PC-9 (cell line): Measurements from ENCODE around the gene NFKBIA. TPM values are rescaled to one million over a fixed set of nuclear protein-coding genes. Genes with fewer than 3 reads are reported as not detected.

Experiments used
- BruUV-seq: library from RNA; stranded (reverse); fragments of 400-500 nt; replicated peaks from 2 replicates; lab custom pipeline; 2021; lab: Mats Ljungman, UMichigan
- CTCF ChIA-PET: fragments of 300-600 bp; sonication (Branson Sonifier 250); formaldehyde crosslinking; loops from one replicate; lab custom pipeline; 2022; ENCODE audit warnings: antibody characterized with exemption; lab: Charles Lee
- POLR2A ChIA-PET: fragments of 300-600 bp; sonication (Branson Sonifier 250); formaldehyde crosslinking; loops from one replicate; lab custom pipeline; 2022; ENCODE audit warnings: antibody characterized with exemption; ENCODE audit not compliant: unreplicated experiment; lab: Charles Lee
- DNase-seq, 2 experiments: peaks; one replicate each; pipeline versions ENCODE4 v3.0.0 to v3.0.0-alpha.2; 2015 to 2022; ENCODE audit warnings: mixed read lengths in 1 of 2
- H2AFZ ChIP-seq: fragments of 200-600 bp; sonication (generic); 2 replicates; pipeline ENCODE4 v1.8.1; 2017; ENCODE audit warnings: antibody characterized with exemption
- H3F3A ChIP-seq: fragments of 200-600 bp; sonication (generic); 2 replicates; pipeline ENCODE4 v1.8.1; 2017; ENCODE audit warnings: antibody characterized with exemption, mild to moderate bottlenecking, low read depth; ENCODE audit not compliant: insufficient read depth
- H3K27ac ChIP-seq: fragments of 200-600 bp; sonication (generic); 2 replicates; pipeline ENCODE4 v1.6.1; 2016; ENCODE audit warnings: mixed run types
- H3K27me3 ChIP-seq: fragments of 200-600 bp; sonication (generic); 2 replicates; pipeline ENCODE4 v1.6.1; 2016; ENCODE audit warnings: low read depth, mixed run types; ENCODE audit not compliant: insufficient read depth
- H3K36me3 ChIP-seq: fragments of 200-600 bp; sonication (generic); 2 replicates; pipeline ENCODE4 v1.6.1; 2016; ENCODE audit warnings: low read depth, mixed run types
- H3K4me1 ChIP-seq: fragments of 200-600 bp; sonication (generic); replicated peaks from 2 replicates; pipeline ENCODE4 v1.6.1; 2016; ENCODE audit warnings: mixed run types; ENCODE audit not compliant: insufficient read depth
- H3K4me2 ChIP-seq: fragments of 200-600 bp; sonication (generic); 2 replicates; pipeline ENCODE4 v1.6.1; 2017; ENCODE audit warnings: mixed run types
- H3K4me3 ChIP-seq: fragments of 200-600 bp; sonication (generic); 2 replicates; pipeline ENCODE4 v1.6.1; 2016; ENCODE audit warnings: mixed run types
- H3K79me2 ChIP-seq: fragments of 200-600 bp; sonication (generic); 2 replicates; pipeline ENCODE4 v1.6.1; 2017; ENCODE audit warnings: low read depth, mixed run types
- H3K9me2 ChIP-seq: fragments of 200-600 bp; sonication (generic); 2 replicates; pipeline ENCODE4 v1.8.1; 2017; ENCODE audit warnings: mild to moderate bottlenecking; ENCODE audit not compliant: insufficient read depth
- H3K9me3 ChIP-seq: fragments of 200-600 bp; sonication (generic); 2 replicates; pipeline ENCODE4 v1.8.1; 2016; ENCODE audit warnings: low read depth; ENCODE audit not compliant: insufficient read depth
- H4K20me1 ChIP-seq: fragments of 200-600 bp; sonication (generic); 2 replicates; pipeline ENCODE4 v1.8.1; 2017; ENCODE audit not compliant: insufficient read depth
- EZH2 ChIP-seq: fragments of 200-600 bp; sonication (generic); IDR thresholded peaks from 2 replicates; pipeline ENCODE4 v1.8.0; 2017; ENCODE audit warnings: antibody characterized with exemption, low read depth
- intact Hi-C: fragments of 100-400 bp; cut with micrococcal nuclease; formaldehyde crosslinking; loops from one replicate; pipeline ENCODE4 v1.10.0; 2022; ENCODE audit not compliant: unreplicated experiment
- total RNA-seq: library from RNA; stranded (reverse); gene quantifications from 2 replicates; pipeline ENCODE4 v1.2.3, GENCODE V29; 2021
- TF ChIP-seq, protein P1 (sequence below): fragments of 200-600 bp; sonication (generic); conservative IDR thresholded peaks from 2 replicates; pipeline ENCODE4 v1.6.1; 2017; ENCODE audit warnings: mixed run types, antibody characterized with exemption, mild to moderate bottlenecking, moderate library complexity

The NFKBIA gene
- total RNA-seq, 1 experiment from 2014 or later, result 34.8 TPM

DNA sequence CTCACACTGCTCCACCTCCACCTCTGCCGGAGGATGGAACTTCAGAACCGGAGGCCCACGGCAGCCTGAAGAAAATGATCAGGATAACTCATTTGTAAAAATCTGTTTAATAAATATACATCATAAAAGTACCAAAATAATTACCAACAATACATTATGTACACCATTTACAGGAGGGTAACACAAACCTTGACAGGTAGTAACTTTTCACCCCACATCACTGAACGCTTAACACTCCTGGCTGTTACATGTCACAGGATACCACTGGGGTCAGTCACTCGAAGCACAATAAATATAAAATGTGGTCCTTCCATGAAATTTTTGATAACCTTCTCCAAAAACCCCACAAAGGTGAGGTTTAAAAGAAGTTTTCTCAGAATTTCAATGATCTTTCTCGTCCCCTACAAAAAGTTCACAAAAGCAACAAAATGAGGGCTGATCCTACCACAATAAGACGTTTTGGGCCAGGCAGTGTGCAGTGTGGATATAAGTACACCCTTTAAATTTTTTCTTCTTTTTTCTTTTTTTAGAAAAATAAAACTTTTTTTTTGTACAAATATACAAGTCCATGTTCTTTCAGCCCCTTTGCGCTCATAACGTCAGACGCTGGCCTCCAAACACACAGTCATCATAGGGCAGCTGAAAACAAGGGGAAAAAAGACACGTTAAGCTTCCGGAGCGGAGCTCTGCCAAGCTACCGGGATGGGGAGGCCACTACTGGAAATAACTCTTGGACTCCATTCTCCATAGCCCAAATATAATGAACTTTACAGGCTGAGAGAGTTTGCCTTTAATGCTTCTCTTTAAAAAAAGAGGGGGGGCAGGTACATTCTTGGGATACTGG lies 2.9 kb downstream of the NFKBIA start:
- CTCF ChIA-PET, result no interaction called here
- Histone ChIP-seq H3K4me2 (peak overlapping the region; percentile 98), H4K20me1 (peaks cover 8% of the 10 kb centered on the region; the same call in 1 of the 2 replicates), H3K79me2 (peaks cover 33% of the 10 kb centered on the region), H3F3A (peaks cover 56% of the 10 kb centered on the region), H3K9me3 (no peaks in the 10 kb centered on the region), H3K9me2 (no peaks in the 10 kb centered on the region), H3K36me3 (peaks cover 28% of the 10 kb centered on the region), H3K4me3 (peak overlapping the region; percentile 85; the same call in 1 of the 2 replicates), H3K27me3 (no peaks in the 10 kb centered on the region), H2AFZ (no peak overlapping the region), H3K4me1 (peaks cover 53% of the 10 kb centered on the region), H3K27ac (0 out of 2 replicates have a peak overlapping the region, but pooled peaks have one; percentile 16)
- DNase-seq, result no peak
- TF ChIP-seq, protein P1, sequence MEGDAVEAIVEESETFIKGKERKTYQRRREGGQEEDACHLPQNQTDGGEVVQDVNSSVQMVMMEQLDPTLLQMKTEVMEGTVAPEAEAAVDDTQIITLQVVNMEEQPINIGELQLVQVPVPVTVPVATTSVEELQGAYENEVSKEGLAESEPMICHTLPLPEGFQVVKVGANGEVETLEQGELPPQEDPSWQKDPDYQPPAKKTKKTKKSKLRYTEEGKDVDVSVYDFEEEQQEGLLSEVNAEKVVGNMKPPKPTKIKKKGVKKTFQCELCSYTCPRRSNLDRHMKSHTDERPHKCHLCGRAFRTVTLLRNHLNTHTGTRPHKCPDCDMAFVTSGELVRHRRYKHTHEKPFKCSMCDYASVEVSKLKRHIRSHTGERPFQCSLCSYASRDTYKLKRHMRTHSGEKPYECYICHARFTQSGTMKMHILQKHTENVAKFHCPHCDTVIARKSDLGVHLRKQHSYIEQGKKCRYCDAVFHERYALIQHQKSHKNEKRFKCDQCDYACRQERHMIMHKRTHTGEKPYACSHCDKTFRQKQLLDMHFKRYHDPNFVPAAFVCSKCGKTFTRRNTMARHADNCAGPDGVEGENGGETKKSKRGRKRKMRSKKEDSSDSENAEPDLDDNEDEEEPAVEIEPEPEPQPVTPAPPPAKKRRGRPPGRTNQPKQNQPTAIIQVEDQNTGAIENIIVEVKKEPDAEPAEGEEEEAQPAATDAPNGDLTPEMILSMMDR, result no peak
- no peak for TF ChIP-seq EZH2
- intact Hi-C loops, result loop anchor here (5.0 kb wide), 1 partner anchor 279 kb away; the partner anchor contains the start of genes PPP2R3C and PRORP
- no TSS peak for BruUV-seq
- POLR2A ChIA-PET, result interaction anchor here (0.6 to 0.7 kb wide), 2 partner anchors 82 to 140 kb away, joined by 3 to 5 read pairs; no protein-coding TSS in a partner anchor

DNA sequence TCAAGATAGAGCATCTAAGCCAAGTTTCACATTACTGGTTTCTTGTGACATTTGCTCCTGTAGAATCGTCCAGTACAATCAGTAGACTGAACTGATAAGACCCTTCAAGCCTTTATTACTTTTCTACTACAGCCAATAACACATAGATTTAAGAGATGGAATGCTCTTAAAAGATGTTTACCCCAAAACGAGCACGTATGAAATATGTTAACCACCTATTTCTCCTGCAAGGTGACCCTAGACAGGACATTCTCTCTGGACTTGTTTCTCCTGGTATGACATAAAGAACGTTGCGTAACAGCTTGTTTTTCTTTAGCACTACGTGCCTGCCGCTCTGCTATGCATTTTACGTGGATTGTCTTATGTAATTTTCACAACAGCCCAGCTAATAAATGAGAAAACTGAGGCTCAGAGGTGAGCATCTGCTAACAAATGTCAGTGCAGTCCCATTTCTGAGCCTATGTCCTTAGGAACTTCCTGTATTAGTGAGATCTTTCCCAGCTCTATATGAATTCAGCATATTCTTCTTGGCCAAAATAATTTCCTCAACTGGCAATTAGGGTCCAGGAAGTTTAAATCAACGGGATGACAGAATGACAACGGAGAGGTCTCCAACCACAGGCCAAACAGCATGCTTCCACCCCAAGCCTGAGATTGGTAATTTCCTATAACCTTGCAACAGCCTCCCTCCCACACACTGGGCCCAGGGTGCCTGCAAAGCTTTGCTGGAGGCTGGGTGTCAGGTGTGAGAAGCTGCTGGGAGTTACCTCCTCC lies 3.7 kb downstream of the NFKBIA start:
- peaks cover 8% of the 10 kb centered on the region; the same call in 1 of the 2 replicates for H4K20me1 ChIP-seq
- peaks cover 56% of the 10 kb centered on the region for H3F3A ChIP-seq
- peak overlapping the region; percentile 85; the same call in 1 of the 2 replicates for H3K4me3 ChIP-seq
- H3K79me2 ChIP-seq, result peaks cover 33% of the 10 kb centered on the region
- BruUV-seq, result no TSS peak
- ChIA-PET POLR2A (interaction anchor here (0.6 to 0.7 kb wide), 2 partner anchors 81 to 139 kb away, joined by 3 to 5 read pairs; no protein-coding TSS in a partner anchor), CTCF (no interaction called here)
- no peaks in the 10 kb centered on the region for H3K9me2 ChIP-seq
- DNase-seq, result no peak
- peak overlapping the region; percentile 98 for H3K4me2 ChIP-seq
- H2AFZ ChIP-seq, result no peak overlapping the region
- peaks cover 45% of the 10 kb centered on the region for H3K4me1 ChIP-seq
- intact Hi-C loops, result loop anchor here (5.0 kb wide), 1 partner anchor 279 kb away; the partner anchor contains the start of genes PPP2R3C and PRORP
- TF ChIP-seq, protein P1, result no peak
- no peak for TF ChIP-seq EZH2
- H3K9me3 ChIP-seq, result no peaks in the 10 kb centered on the region
- 0 out of 2 replicates have a peak overlapping the region, but pooled peaks have one; percentile 16 for H3K27ac ChIP-seq
- H3K27me3 ChIP-seq, result no peaks in the 10 kb centered on the region
- H3K36me3 ChIP-seq, result peaks cover 28% of the 10 kb centered on the region
